ENCODE results near the gene PLSCR4.

GRCh38 chr3:146172586-146172985 is 78.3 kb downstream of the PLSCR4 start:
- TF ChIP-seq CTCF (IDR thresholded peaks at IDR 0.05) (no peak), POLR2AphosphoS5 (IDR thresholded peaks at IDR 0.05) (no peak), POLR2A (IDR thresholded peaks at IDR 0.05) (no peak)

Measured in gastroesophageal sphincter (tissue), 3 donors.